Smooth muscle cell of the brain vasculature (primary cell): ENCODE results near the gene PPP1R14B.

Source experiments
- DNase-seq: peaks from one replicate; pipeline ENCODE4 v3.0.0-alpha.2; 2012; ENCODE audit warnings: low read depth, low spot score

The PPP1R14B gene

DNA sequence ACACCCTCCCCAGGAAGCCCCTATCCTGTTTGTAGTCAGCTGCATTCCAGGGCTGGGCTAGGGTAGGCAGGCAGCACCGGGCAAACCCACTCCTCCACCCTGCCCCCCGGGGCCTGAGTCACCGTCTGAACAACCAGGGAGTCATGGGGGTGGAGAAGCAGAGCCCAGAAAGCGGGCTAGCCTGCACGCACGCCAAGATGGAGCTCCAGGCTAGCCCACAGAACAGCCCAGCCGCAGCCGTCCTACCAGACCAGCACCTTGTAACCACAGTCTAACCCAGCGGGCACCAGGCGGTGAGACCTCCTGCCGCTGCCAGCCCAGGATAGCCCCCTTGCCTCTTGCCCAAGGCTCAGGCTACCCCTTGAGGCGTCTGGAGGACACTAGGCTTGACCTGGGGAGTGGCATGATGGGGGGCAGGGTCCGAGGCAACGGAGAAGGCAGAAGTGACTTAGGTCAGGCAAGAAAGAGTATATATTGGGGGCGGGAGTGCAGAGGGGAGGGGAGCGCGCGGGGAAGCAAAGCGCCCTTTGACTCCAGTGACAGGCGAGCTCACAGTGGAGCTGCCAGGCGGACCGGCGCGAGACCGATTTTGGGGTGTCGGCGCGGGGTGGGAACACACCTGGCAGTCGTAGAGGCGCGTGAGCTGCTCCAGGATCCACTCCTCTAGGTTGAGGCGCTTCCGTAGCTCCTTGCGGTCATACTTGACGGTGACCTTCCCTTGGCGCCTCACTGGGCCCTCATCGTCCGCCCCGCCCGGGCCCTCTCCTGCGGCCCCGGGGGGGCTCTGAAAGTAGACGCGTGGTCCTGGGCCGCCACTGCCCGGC, 734 bp downstream of the PPP1R14B start:
- no peak for DNase-seq

GRCh38 chr11:64245401-64245796, 1.3 kb downstream of the PPP1R14B start:
- no peak for DNase-seq

GRCh38 chr11:64244966-64245365, 1.8 kb downstream of the PPP1R14B start:
- DNase-seq = no peak

DNA sequence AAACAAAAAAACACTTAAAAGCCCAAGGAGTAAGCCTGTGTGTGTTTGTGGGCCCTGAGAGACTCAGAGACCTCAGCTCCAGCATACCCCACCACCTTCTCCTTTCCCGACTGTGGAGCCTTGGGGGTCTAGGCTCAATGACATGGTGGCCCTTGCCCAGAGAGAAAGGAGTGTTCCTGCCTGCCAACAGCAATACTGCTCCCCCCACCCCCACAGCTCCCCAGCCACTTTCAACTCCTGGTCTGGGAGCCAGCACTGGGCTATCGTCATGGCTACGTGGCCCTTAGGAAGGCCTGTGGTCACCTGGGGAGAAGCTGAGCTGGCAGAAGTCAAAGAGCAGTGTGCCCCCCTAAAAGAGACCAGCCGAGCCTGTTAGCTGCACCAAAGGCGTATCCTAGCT, 2.6 kb downstream of the PPP1R14B start:
- no peak for DNase-seq

DNA sequence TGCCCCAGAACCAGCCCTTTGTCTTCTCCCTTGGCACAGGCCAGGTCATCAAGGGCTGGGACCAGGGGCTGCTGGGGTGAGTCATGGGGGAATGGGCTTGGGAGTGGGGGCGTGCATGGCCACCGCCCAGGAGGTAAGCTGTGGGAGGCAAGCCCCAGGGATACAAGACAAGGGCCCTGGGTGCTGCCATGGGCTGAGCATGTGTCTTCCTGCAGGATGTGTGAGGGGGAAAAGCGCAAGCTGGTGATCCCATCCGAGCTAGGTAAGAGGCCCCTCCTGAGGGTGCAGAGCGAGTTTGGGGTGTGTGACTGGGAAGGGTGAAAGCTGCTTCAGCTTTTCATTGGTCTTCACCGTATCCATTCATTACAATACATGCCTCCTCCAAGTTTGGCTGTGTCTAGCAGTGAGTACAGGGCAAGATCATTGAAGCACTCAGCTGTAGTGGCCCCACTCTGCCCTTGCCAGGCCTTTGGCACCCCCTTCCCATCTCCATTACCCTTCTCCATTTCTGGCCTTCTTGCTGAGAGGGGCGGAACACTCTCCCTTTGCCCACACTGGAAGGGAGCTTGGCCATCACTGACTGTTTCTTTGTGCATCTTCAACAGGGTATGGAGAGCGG, 3.4 kb downstream of the PPP1R14B start:
- DNase-seq = no peak

DNA sequence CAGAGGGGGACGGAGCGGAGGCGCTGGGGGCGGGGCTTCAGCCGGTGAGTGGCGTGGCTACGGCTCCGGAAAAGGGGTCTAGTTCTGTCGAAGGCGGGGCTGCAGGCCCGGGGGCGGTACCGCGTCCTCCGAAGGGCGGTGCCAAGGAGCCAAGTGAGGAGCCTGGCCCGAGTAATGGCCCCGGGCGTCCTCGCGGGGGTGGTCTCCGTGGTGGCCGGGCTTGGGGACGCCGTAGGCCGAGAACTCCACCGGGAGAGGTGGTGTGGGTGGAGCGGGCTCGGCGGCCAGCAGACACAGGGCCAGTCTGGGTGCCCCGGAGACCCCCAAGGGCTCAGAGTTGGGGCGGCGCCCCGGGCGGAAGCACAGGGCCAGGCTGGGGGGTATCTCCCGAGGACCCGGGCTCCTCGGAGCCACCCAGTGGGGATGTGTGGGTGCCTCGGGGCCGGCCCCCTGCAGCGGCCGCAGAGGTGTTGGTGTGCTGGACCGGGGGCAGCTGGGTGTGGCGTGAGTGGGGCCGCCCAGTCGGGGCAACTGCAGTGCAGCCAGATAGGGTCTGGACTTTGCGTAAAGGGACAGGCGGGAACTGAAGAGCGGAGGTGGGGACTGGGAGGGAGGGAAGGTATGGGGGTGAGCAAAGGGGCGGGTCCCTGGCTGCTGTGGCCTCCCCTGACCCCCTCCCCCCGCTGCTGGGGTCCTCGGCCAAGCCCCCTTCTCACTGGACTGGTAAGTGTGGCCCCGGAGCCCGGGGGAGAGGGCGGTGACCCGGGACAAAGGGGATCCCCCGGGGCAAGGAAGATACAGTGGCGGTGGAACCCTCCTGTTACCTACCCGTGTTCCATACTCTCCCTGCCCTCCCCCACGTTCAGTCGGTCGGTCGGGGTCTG, 5.0 kb downstream of the PPP1R14B start:
- no peak for DNase-seq

DNA sequence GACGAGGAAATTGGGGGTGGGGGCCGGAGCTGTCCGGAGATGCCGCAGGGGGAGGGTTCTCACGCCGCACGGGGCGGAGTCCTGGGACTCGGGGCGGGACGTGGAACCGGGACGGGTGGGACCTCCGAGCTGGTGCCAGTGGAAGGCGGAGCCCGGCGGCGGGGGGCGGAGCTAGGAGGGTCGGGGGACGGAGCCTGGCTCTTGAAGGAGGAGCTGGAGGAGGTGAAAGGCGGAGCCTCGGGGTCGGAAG, 5.6 kb downstream of the PPP1R14B start:
- peak; percentile 98 for DNase-seq

DNA sequence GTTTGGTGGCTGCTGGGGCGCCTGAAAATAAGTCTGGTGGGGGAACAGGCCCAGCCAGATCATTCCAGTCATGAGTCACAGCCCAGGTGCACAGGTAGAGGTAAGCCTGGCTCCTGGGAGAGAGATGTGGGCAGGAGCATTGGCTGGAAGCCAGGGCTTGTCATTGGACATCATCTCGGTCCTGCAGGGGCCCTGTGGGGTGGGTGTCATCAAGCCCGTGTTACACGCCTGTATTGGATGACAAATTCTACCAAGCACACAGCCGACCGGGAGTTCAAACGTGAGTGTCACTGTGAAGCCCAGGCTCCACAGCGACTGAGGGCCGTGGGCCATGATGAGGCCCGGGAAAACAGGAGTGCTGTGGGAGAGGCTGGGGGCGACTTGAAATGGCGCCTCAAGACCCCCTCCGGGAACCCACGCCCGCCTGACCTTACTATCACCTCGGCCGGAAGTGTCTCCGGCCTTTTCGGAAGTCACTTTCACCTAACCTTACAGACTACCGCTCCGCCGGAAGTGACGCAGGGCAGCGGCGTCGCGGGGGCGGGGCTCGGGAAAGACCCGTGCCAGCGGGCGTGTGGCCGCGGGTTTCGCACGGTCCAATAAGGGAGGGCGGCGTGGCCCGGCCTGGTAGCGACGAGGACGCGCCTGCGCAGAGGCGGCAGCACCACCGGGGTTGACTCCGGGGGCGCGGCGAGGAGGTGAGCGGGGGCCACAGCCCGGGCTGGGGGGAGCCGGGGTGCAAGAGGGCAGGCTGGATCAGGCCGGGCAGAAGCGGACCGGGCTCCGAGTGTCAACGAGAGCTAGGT, 6.1 kb downstream of the PPP1R14B start, which contains the start of gene FKBP2:
TSS of gene FKBP2 (plus strand) at position 661 of the 806 bp plus-strand sequence. CDS start 1,293 bp downstream, outside the sequence.
- DNase-seq = peak; percentile 94

DNA sequence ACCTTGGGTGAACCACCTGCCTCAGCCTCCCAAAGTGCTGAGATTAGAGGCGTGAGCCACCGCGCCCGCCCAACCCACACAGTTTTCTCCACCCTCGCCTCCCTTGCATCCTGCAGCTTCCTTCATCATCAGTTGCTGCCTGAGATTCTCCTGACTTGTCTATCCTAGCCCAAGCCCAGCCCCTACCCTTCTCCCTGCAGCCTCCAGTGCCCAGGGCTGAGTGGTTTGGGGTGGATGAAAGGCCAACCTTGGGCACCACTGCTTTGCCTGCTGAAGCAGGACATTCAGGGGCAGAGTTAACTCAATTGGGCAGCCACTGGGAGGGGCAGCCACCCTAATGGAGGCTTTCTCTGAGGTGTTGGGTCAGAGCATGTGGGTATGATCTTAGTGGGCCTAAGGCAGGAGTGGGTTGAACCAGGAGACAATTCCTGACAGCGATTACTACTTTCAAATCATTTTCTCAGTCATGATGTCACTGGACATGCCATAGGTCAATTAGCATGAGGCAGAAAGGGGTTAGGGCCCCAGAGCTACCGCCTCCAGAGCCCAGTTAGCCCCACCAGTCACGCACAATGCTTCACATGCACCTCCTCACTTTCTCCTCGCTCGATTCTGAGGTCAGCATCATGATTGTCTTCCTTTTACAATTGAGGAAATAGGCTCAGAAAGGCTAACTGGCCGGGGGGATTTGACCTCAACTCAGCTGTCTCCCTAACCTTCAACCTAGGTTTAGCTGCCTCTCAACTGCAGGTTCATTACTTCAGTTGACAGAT, 6.9 kb downstream of the PPP1R14B start:
- no peak for DNase-seq

DNA sequence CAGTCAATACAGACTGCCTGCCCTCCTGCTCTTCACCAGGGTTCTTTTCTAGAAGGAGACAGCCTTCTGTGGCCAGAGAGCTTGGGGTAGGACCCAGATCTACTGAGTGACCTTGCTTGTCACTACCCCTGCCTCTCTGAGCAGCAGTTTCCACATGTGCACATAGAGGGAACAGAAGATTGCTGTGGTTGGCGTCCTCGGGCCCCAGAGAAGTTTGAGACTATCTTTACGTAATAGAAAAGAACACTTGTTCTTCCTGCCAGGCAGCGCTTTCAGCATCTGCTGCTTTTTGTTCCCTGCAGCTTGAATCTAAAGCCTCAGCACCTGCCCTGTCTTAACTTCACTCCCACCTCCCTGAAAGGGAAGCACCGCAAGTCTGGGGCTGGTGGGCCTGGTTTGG, 7.7 kb downstream of the PPP1R14B start:
- no peak for DNase-seq

GRCh38 chr11:64238076-64238475, 8.7 kb downstream of the PPP1R14B start:
- DNase-seq = no peak

- DNase-seq = no peak
Measured at GRCh38 chr11:64237484-64237951, 9.2 kb downstream of the PPP1R14B start.

DNA sequence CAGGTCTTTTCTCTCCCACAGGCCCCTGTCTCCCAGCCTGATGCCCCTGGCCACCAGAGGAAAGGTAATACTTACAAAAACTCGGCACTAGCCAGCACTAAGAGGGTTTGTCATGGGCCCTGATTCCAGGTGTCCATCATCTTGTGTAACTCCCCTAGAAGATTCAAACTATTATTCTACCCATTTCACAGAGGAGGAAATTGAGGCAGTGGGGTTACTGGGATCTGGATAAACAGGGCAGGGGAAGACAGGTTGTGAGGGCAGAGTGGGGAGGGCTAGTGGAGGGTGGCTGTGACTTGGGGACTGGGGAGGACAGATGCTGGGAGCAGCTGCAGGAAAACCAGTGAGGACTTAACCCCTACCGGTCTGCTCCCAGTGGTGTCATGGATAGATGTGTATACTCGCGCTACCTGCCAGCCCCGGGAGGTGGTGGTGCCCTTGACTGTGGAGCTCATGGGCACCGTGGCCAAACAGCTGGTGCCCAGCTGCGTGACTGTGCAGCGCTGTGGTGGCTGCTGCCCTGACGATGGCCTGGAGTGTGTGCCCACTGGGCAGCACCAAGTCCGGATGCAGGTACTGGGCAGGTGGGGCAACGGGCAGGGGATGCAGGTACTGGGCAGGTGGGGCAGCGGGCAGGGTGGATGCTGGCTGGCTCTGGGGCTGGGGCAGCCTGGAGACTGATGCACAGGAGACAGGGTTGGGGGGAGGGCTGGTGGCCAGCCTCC, 11.1 kb downstream of the PPP1R14B start:
- no peak for DNase-seq

DNA sequence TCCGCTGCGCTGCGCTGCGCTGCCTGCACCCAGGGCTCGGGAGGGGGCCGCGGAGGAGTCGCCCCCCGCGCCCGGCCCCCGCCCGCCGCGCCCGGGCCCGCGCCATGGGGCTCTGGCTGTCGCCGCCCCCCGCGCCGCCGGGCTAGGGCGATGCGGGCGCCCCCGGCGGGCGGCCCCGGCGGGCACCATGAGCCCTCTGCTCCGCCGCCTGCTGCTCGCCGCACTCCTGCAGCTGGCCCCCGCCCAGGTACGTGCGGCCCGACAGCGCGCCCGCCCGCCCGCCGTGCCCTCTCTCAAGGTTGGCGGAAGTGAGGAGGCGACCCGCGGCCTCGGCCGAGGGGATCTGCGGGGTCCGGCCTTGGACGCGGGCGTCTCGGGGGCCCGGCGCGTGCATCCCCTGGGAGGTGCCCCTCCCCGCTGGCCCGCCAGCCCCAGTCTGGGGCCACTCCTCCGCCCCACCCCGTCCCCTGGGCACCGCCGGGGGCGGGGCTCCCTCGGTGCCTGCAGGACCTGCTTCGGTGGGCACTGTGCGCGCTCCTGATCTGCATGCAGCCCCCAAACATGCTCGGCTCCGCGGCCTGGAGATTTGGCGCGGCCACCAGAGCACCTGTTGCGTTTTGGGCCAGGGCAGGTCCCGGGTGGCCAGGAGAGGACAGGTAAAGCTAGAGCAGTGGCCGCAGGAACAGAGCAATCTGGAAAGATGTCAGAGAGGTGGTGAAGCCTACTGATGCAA, 11.9 kb downstream of the PPP1R14B start:
- DNase-seq = no peak

GRCh38 chr11:64233913-64234586, 12.7 kb downstream of the PPP1R14B start, which contains the start of gene VEGFB:
Gene VEGFB, plus strand, starts transcription at chr11:64234584. Its CDS starts 250 bp downstream, at chr11:64234834.
- DNase-seq = no peak

DNA sequence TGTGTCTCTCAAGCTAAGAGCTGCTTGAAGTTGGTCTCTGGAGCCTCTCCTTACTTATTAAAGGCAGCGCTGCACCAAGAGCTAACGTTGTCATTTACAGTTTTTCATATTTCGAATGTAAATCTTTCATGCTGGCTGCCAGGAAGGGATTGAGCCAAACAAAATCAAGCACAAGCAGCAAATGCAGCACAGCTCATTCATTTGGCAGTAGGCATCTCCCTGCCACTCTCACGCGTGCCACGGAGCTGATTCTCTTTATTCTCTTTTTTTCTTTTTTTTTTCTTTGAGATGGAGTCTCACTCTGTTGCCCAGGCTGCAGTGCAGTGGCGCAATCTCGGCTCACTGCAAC, 13.8 kb downstream of the PPP1R14B start:
- no peak for DNase-seq

- no peak for DNase-seq
Measured at GRCh38 chr11:64232182-64232966, 14.4 kb downstream of the PPP1R14B start.

DNA sequence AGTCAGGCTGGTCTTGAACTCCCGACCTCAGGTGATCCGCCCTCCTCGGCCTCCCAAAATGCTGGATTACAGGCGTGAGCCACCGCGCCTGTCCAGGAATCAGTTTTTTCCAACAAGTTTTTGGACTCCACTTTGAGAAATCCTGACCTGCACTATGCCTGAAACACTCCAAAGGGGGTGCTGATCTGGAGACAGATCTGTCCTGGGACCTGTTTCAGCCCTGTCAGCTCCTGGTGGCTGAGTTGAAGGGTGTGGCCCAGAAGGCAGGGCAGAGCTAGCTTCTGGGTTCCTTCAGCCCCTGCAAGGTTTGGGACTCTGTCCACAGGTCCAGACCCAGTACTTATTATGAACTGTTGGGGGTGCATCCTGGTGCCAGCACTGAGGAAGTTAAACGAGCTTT, 15.2 kb downstream of the PPP1R14B start:
- DNase-seq = no peak
